ENCODE measurements around the gene TUNAR. TPM values are rescaled to one million over a fixed set of nuclear protein-coding genes. Genes with fewer than 3 reads are reported as not detected.

TUNAR gene
- total RNA-seq, 4 donors from 2014 or later, result not detected

DNA sequence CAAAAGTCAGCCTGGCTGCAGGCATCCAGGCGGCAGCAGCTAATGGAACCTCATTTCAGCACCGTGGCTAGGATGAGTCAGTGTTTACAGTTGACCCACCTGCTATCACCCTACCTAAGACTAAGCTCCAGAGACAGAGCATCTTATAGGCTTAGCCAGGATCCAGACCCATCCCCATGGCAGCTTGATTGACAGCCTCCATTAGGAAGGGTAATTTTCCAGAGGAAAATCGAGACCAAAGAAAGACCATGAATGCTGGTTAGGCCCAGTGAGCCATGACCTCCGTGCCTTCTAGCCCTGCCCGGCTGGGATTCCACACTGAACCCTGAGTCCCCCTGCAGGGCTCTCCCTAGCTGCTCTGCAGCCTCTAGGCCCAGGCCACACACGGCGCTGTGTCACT lies 38.7 kb downstream of the TUNAR start:
- DNase-seq, result no peak
- Histone ChIP-seq H3K27ac (no peak overlapping the region), H3K27me3 (no peaks in the 10 kb centered on the region), H3K4me3 (no peak overlapping the region), H3K9me3 (no peaks in the 10 kb centered on the region), H3K36me3 (no peaks in the 10 kb centered on the region), H3K4me1 (no peaks in the 10 kb centered on the region)
- TF ChIP-seq, protein P1, sequence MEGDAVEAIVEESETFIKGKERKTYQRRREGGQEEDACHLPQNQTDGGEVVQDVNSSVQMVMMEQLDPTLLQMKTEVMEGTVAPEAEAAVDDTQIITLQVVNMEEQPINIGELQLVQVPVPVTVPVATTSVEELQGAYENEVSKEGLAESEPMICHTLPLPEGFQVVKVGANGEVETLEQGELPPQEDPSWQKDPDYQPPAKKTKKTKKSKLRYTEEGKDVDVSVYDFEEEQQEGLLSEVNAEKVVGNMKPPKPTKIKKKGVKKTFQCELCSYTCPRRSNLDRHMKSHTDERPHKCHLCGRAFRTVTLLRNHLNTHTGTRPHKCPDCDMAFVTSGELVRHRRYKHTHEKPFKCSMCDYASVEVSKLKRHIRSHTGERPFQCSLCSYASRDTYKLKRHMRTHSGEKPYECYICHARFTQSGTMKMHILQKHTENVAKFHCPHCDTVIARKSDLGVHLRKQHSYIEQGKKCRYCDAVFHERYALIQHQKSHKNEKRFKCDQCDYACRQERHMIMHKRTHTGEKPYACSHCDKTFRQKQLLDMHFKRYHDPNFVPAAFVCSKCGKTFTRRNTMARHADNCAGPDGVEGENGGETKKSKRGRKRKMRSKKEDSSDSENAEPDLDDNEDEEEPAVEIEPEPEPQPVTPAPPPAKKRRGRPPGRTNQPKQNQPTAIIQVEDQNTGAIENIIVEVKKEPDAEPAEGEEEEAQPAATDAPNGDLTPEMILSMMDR (IDR thresholded peaks at IDR 0.05), result no peak
- TF ChIP-seq POLR2A (IDR thresholded peaks at IDR 0.05), result no peak

DNA sequence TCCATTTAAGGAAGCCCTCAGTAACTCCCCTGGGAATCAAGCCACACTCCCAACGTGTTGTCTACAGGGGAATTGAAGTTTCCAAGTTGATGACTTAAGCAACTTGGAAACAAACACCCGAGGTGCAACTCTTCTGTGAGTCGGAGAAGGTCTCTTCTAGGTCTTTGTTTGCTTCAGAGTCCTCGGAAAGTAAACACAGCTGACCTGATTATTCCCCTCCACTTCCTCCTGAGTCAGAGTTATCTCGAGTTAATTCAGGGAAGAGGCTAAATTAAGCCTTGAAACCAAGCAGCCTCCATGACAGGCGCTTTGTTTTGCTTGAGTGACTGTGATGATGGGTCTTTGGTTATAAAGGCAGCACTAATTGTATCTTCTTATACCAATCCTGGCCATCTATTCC lies 41.8 kb downstream of the TUNAR start:
- Histone ChIP-seq H3K9me3 (no peaks in the 10 kb centered on the region), H3K27me3 (no peaks in the 10 kb centered on the region), H3K4me1 (no peaks in the 10 kb centered on the region), H3K4me3 (no peak overlapping the region), H3K36me3 (no peaks in the 10 kb centered on the region), H3K27ac (no peak overlapping the region)
- no peak for DNase-seq
- TF ChIP-seq, protein P1 (IDR thresholded peaks at IDR 0.05), result no peak
- TF ChIP-seq POLR2A (IDR thresholded peaks at IDR 0.05), result no peak

DNA sequence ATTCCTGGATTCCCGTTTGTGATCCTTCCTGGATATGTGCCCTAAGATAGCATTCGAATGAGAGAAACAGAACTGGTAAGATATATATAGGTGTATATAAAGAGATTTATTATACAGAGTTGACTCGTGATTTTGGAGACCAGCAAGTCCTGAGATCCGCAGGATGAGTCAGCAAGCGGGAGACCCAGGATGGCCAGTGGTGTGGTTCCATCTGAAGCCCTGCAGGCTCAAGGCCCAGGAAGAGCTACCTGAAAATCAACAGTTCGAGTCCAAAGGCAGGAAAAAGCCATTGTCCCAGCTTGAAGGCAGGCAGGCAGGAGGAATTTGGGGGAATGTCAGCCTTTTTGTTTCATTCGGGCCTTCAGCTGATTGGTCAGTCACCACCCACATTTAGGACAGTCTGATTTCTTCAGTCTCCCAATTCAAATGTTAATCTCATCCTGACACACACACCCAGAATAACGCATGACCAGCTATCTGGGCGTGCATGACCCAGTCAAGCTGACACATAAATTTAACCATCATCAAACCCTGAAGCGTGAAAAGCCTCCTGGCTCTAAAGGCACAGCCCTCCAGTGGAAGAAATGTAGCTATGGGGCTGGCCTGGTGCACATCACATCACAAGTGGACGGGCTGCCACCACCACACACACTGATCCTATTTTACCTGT lies 44.3 kb downstream of the TUNAR start:
- no peaks in the 10 kb centered on the region for H3K36me3 ChIP-seq
- TF ChIP-seq POLR2A (IDR thresholded peaks at IDR 0.05), result no peak
- TF ChIP-seq, protein P1 (IDR thresholded peaks at IDR 0.05), result no peak
- H3K27ac ChIP-seq, result no peak overlapping the region
- no peak for DNase-seq
- no peaks in the 10 kb centered on the region for H3K4me1 ChIP-seq
- H3K27me3 ChIP-seq, result no peaks in the 10 kb centered on the region
- no peak overlapping the region for H3K4me3 ChIP-seq
- no peaks in the 10 kb centered on the region for H3K9me3 ChIP-seq

DNA sequence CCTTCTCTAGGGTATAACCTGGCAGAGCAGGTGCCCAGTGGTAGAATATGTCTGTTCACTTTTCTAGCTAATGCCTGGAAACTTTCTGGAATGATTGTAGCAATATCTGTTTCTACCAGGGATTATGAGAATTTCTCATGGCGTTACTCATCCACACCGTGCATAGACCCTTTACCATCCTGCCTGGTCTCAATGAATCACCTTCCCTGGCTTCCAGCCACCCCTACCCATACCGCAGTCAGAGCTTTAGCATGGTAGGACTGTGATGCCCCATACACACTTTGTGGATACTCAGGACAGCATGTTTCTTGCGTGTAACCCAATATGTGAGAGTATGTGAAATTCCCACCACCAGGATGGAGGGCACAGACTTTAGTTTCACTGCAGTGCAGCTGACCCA lies 45.4 kb downstream of the TUNAR start:
- no peak for TF ChIP-seq POLR2A (IDR thresholded peaks at IDR 0.05)
- TF ChIP-seq, protein P1 (IDR thresholded peaks at IDR 0.05), result no peak
- Histone ChIP-seq H3K4me3 (no peak overlapping the region), H3K36me3 (no peaks in the 10 kb centered on the region), H3K9me3 (no peaks in the 10 kb centered on the region), H3K27ac (no peak overlapping the region), H3K27me3 (no peaks in the 10 kb centered on the region), H3K4me1 (no peaks in the 10 kb centered on the region)
- DNase-seq, result no peak

DNA sequence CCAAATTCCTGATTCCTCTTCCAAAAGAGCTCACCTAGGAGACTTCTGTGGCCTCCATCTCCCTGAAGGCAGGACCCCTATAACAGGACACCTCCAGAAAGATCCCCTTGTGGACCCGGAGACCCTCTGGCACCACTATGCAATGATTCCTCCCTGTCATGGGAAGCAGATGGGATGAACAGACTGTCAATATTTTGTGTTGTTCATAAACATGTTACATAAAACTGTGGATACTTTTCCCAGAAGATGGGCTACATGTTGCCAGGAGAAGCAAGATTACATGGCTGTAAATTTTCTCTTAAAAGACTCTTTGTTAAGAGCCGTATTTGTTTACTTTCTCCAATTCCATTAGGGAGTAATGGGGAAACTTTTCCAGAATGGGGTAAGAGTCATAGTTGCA lies 52.1 kb downstream of the TUNAR start:
- H3K4me1 ChIP-seq, result no peaks in the 10 kb centered on the region
- TF ChIP-seq POLR2A (IDR thresholded peaks at IDR 0.05), result no peak
- TF ChIP-seq, protein P1 (IDR thresholded peaks at IDR 0.05), result no peak

DNA sequence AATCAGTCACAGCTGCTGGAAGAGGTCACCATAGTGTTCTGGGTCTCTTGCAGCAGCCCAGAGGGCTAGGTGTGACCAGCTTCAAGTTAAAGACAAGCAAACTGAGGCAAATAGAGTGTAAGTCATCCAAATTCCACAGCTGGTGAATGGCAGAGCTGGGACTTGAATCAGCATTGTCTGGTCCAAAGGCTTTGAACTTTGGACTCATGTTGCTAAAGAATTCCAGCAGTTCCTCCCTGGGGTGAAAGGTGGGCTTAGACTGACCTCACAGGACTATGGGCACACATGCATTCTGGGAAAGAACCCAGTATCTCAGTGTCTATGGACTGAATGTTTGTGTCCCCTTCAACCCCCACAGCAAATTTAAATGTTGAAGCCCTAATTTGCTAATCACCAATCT lies 54.8 kb downstream of the TUNAR start:
- Histone ChIP-seq H3K9me3 (no peaks in the 10 kb centered on the region), H3K36me3 (no peaks in the 10 kb centered on the region), H3K27me3 (no peaks in the 10 kb centered on the region), H3K27ac (no peak overlapping the region), H3K4me3 (no peak overlapping the region), H3K4me1 (no peaks in the 10 kb centered on the region)
- no peak for DNase-seq
- TF ChIP-seq POLR2A (IDR thresholded peaks at IDR 0.05), result no peak
- TF ChIP-seq, protein P1 (IDR thresholded peaks at IDR 0.05), result no peak

More for the DNA sequence above, 52.1 kb downstream of the TUNAR start:
- no peak for DNase-seq
- Histone ChIP-seq H3K27ac (no peak overlapping the region), H3K4me3 (no peak overlapping the region), H3K36me3 (no peaks in the 10 kb centered on the region), H3K9me3 (no peaks in the 10 kb centered on the region), H3K27me3 (no peaks in the 10 kb centered on the region)
